ENCODE measurements around the gene PAQR5. TPM values are rescaled to one million over a fixed set of nuclear protein-coding genes. Genes with fewer than 3 reads are reported as not detected.

PAQR5 gene
- total RNA-seq, 2 experiments from 2014 or later: 0.14 TPM; not detected in 1

GRCh38 chr15:69305204-69305931, 6.7 kb downstream of the PAQR5 start:
- Mint-ChIP-seq H3K27me3 (peaks cover 25% of the 10 kb centered on the region), H3K4me1 (ENCODE audit: low read depth) (no peaks in the 10 kb centered on the region), H3K4me3 (no peak overlapping the region), H3K36me3 (ENCODE audit: low read depth) (no peaks in the 10 kb centered on the region), H3K9me3 (no peaks in the 10 kb centered on the region), H3K27ac (no peak overlapping the region)
- DNase-seq (no peak), ATAC-seq (no peak)
- POLR2A ChIA-PET: no interaction called here
- CTCF ChIA-PET: no interaction called here
- intact Hi-C loops (cut with micrococcal nuclease): no loop called here
- no peak for TF ChIP-seq CTCF (IDR thresholded peaks at IDR 0.05)

- no peak for TF ChIP-seq CTCF (IDR thresholded peaks at IDR 0.05)
- Mint-ChIP-seq H3K4me3 (no peak overlapping the region), H3K27ac (no peak overlapping the region), H3K9me3 (no peaks in the 10 kb centered on the region), H3K27me3 (peaks cover 25% of the 10 kb centered on the region), H3K36me3 (ENCODE audit: low read depth) (no peaks in the 10 kb centered on the region), H3K4me1 (ENCODE audit: low read depth) (no peaks in the 10 kb centered on the region)
- CTCF ChIA-PET: no interaction called here
- DNase-seq: no peak
- intact Hi-C loops (cut with micrococcal nuclease): no loop called here
- POLR2A ChIA-PET: no interaction called here
- ATAC-seq: no peak
These were observed 7.3 kb downstream of the PAQR5 start for GRCh38 chr15:69305933-69306568.

GRCh38 chr15:69307939-69308338, 9.2 kb downstream of the PAQR5 start:
- intact Hi-C loops (cut with micrococcal nuclease): no loop called here
- Mint-ChIP-seq H3K4me1 (ENCODE audit: low read depth) (no peaks in the 10 kb centered on the region), H3K27ac (no peak overlapping the region), H3K36me3 (ENCODE audit: low read depth) (no peaks in the 10 kb centered on the region), H3K9me3 (no peaks in the 10 kb centered on the region), H3K4me3 (no peak overlapping the region), H3K27me3 (peaks cover 9% of the 10 kb centered on the region)
- DNase-seq (no peak), ATAC-seq (no peak)
- POLR2A ChIA-PET: interaction anchor here (1.5 kb wide), 1 partner anchor 14 kb away, joined by 3 read pairs; no protein-coding TSS in a partner anchor
- no peak for TF ChIP-seq CTCF (IDR thresholded peaks at IDR 0.05)
- CTCF ChIA-PET: no interaction called here

- Mint-ChIP-seq H3K27me3 (peaks cover 7% of the 10 kb centered on the region), H3K4me1 (ENCODE audit: low read depth) (no peaks in the 10 kb centered on the region), H3K4me3 (no peak overlapping the region), H3K36me3 (ENCODE audit: low read depth) (no peaks in the 10 kb centered on the region), H3K9me3 (no peaks in the 10 kb centered on the region), H3K27ac (no peak overlapping the region)
- CTCF ChIA-PET: interaction anchor here (1.1 kb wide), 1 partner anchor 44 kb away, joined by 3 read pairs; no protein-coding TSS in a partner anchor
- DNase-seq (no peak), ATAC-seq (no peak)
- TF ChIP-seq CTCF (IDR thresholded peaks at IDR 0.05): no peak
- intact Hi-C loops (cut with micrococcal nuclease): no loop called here
- POLR2A ChIA-PET: interaction anchor here (1.5 kb wide), 1 partner anchor 15 kb away, joined by 3 read pairs; no protein-coding TSS in a partner anchor
These were observed 10.2 kb downstream of the PAQR5 start for GRCh38 chr15:69308949-69309348.

GRCh38 chr15:69311319-69311721, 12.6 kb downstream of the PAQR5 start:
- ChIA-PET POLR2A (no interaction called here), CTCF (no interaction called here)
- Mint-ChIP-seq H3K4me1 (ENCODE audit: low read depth) (no peaks in the 10 kb centered on the region), H3K27me3 (peaks cover 7% of the 10 kb centered on the region), H3K9me3 (no peaks in the 10 kb centered on the region), H3K4me3 (no peak overlapping the region), H3K36me3 (ENCODE audit: low read depth) (no peaks in the 10 kb centered on the region), H3K27ac (no peak overlapping the region)
- TF ChIP-seq CTCF (IDR thresholded peaks at IDR 0.05): no peak
- DNase-seq: no peak
- intact Hi-C loops (cut with micrococcal nuclease): no loop called here
- ATAC-seq: no peak

Measured in activated CD8-positive, alpha-beta T cell treated with anti-CD3 and anti-CD28 coated beads for 36 hours (primary cell).